Smooth muscle cell of the brain vasculature (primary cell): ENCODE results near the gene KAT6B.
"Not testable (repeated sequence)": the region's sequence is repeated elsewhere in the genome, so short reads cannot be mapped to it uniquely, and the experiment has no call there.

Experiments
- DNase-seq: peaks from one replicate; pipeline ENCODE4 v3.0.0-alpha.2; 2012; ENCODE audit warnings: low read depth, low spot score

Gene KAT6B

GRCh38 chr10:74859546-74859945, 33.1 kb downstream of the KAT6B start:
- DNase-seq = no peak

- no peak for DNase-seq
Observed at GRCh38 chr10:74862625-74863024, 36.2 kb downstream of the KAT6B start.

- DNase-seq = no peak
Observed at GRCh38 chr10:74863551-74863950, 37.2 kb downstream of the KAT6B start.

GRCh38 chr10:74867351-74867750, 41.0 kb downstream of the KAT6B start:
- DNase-seq = no peak

GRCh38 chr10:74868392-74868977, 42.1 kb downstream of the KAT6B start:
- DNase-seq = no peak

- DNase-seq = no peak
Observed at GRCh38 chr10:74869635-74870034, 43.2 kb downstream of the KAT6B start.

- no peak for DNase-seq
Observed at GRCh38 chr10:74870191-74870590, 43.8 kb downstream of the KAT6B start.

- no peak for DNase-seq
Observed at GRCh38 chr10:74871595-74872382, 45.4 kb downstream of the KAT6B start.

- no peak for DNase-seq
Observed at GRCh38 chr10:74873803-74874454, 47.5 kb downstream of the KAT6B start.

GRCh38 chr10:74874649-74875048, 48.2 kb downstream of the KAT6B start:
- DNase-seq = no peak

GRCh38 chr10:74875068-74875467, 48.7 kb downstream of the KAT6B start:
- no peak for DNase-seq

- no peak for DNase-seq
Observed at GRCh38 chr10:74875966-74876365, 49.6 kb downstream of the KAT6B start.

GRCh38 chr10:74877054-74877453, 50.7 kb downstream of the KAT6B start:
- not testable (repeated sequence) for DNase-seq

GRCh38 chr10:74877898-74878297, 51.5 kb downstream of the KAT6B start:
- no peak for DNase-seq

- no peak for DNase-seq
Observed at GRCh38 chr10:74880041-74880440, 53.6 kb downstream of the KAT6B start.

GRCh38 chr10:74881253-74881884, 55.0 kb downstream of the KAT6B start:
- no peak for DNase-seq

GRCh38 chr10:74882427-74882826, 56.0 kb downstream of the KAT6B start:
- DNase-seq = no peak

- no peak for DNase-seq
Observed at GRCh38 chr10:74882831-74883230, 56.4 kb downstream of the KAT6B start.

- no peak for DNase-seq
Observed at GRCh38 chr10:74883428-74883827, 57.0 kb downstream of the KAT6B start.

- DNase-seq = no peak
Observed at GRCh38 chr10:74887614-74888284, 61.3 kb downstream of the KAT6B start.

- no peak for DNase-seq
Observed at GRCh38 chr10:74888962-74889661, 62.7 kb downstream of the KAT6B start.
